Peyer's patch (tissue), 4 donors: Measurements from ENCODE around the gene MED10. TPM values are rescaled to one million over a fixed set of nuclear protein-coding genes. Genes with fewer than 3 reads are reported as not detected.

ENCODE experiments used
- DNase-seq, 3 donors: peaks; one replicate each; pipeline ENCODE4 v3.0.0-alpha.2; 2017 to 2019
- H3K27ac ChIP-seq, 4 donors: fragments of 200-600 bp; sonication (generic); one replicate each; pipeline ENCODE4 v1.5.1; 2016 to 2019
- H3K27me3 ChIP-seq, 2 donors: fragments of 200-600 bp; sonication (generic); one replicate each; pipeline ENCODE4 v1.5.1; 2019
- H3K36me3 ChIP-seq, 3 donors: fragments of 200-600 bp; sonication (generic); one replicate each; pipeline ENCODE4 v1.5.1; 2016 to 2019
- H3K4me1 ChIP-seq, 4 donors: fragments of 200-600 bp; sonication (generic); one replicate each; pipeline ENCODE4 v1.5.1; 2016 to 2019
- H3K4me3 ChIP-seq, 4 donors: fragments of 200-600 bp; sonication (generic); 1 replicate in 3 of 4; 2 replicates in 1 of 4; pipeline ENCODE4 v1.5.1; 2016 to 2019; ENCODE audit warnings: mild to moderate bottlenecking in 1 of 4
- H3K9me3 ChIP-seq, 4 donors: fragments of 200-600 bp; sonication (generic); one replicate each; pipeline ENCODE4 v1.5.1; 2016 to 2019; ENCODE audit warnings: mild to moderate bottlenecking in 1 of 4
- POLR2A ChIP-seq, 2 donors: fragments of 450-650 bp; IDR thresholded peaks; one replicate each; pipeline ENCODE4 v1.5.1; 2017; ENCODE audit warnings: antibody characterized with exemption in 2 of 2, mild to moderate bottlenecking in 2 of 2, moderate library complexity in 2 of 2
- total RNA-seq, 4 donors: library from RNA; depleted of rRNA; stranded (reverse); fragments of >200 nt; gene quantifications; one replicate each; pipeline ENCODE4 v1.1.0, GENCODE V29; 2016
- TF ChIP-seq, protein P1 (sequence below), 6 experiments: fragments of 450-650 bp in 4 of 6; fragments of 200-600 bp in 2 of 6; sonication (generic) in 1 of 6; IDR thresholded peaks; one replicate each; pipeline ENCODE4 v1.5.1; 2017 to 2019; ENCODE audit warnings: antibody characterized with exemption in 6 of 6, mild to moderate bottlenecking in 3 of 6, moderate library complexity in 1 of 6

MED10 gene
- total RNA-seq, 4 donors from 2014 or later: 20.8 to 42.9 (median 26.5) TPM

DNA sequence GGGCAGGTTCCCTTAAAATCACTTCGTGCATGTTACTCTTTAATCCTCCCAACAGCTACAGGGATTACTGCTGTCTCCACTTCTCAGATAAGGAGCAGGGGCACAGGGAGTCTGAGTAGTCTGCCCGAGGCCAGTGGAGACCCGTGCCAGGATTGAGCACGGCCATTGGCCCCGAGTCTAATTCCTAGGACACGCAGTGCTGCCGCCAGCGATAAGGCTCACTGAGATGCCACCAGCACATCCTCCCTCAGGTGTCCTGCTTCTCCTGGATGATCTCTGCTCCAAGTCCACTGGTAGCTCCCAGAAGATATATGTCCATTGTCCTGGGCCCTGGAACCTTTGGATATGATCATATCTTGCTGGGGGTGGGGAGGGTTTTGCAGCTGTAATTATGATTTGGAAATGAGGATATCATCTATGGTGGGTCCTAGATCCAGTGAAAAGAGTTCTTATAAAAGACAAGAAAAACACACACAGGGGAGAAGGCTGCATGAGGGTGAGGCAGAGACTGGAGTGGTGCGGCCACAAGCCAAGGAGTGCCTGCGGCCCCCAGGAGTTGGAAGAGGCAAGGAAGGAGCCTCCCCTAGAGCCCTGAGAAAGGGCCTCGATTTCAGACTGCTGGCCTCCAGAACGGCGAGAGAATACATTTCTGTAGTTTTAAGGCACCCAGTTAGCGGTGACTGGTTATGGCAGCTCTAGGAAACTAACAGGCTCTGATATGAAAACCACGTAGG lies 19.4 kb upstream of the MED10 start:
- TF ChIP-seq POLR2A (IDR thresholded peaks at IDR 0.05): no peak
- TF ChIP-seq, protein P1, sequence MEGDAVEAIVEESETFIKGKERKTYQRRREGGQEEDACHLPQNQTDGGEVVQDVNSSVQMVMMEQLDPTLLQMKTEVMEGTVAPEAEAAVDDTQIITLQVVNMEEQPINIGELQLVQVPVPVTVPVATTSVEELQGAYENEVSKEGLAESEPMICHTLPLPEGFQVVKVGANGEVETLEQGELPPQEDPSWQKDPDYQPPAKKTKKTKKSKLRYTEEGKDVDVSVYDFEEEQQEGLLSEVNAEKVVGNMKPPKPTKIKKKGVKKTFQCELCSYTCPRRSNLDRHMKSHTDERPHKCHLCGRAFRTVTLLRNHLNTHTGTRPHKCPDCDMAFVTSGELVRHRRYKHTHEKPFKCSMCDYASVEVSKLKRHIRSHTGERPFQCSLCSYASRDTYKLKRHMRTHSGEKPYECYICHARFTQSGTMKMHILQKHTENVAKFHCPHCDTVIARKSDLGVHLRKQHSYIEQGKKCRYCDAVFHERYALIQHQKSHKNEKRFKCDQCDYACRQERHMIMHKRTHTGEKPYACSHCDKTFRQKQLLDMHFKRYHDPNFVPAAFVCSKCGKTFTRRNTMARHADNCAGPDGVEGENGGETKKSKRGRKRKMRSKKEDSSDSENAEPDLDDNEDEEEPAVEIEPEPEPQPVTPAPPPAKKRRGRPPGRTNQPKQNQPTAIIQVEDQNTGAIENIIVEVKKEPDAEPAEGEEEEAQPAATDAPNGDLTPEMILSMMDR (IDR thresholded peaks at IDR 0.05): no peak
- no peaks in the 10 kb centered on the region for H3K4me1 ChIP-seq
- no peak overlapping the region for H3K27ac ChIP-seq
- H3K4me3 ChIP-seq: no peak overlapping the region
- no peaks in the 10 kb centered on the region for H3K9me3 ChIP-seq
- H3K27me3 ChIP-seq: no peaks in the 10 kb centered on the region
- H3K36me3 ChIP-seq: no peaks in the 10 kb centered on the region
- DNase-seq: no peak

DNA sequence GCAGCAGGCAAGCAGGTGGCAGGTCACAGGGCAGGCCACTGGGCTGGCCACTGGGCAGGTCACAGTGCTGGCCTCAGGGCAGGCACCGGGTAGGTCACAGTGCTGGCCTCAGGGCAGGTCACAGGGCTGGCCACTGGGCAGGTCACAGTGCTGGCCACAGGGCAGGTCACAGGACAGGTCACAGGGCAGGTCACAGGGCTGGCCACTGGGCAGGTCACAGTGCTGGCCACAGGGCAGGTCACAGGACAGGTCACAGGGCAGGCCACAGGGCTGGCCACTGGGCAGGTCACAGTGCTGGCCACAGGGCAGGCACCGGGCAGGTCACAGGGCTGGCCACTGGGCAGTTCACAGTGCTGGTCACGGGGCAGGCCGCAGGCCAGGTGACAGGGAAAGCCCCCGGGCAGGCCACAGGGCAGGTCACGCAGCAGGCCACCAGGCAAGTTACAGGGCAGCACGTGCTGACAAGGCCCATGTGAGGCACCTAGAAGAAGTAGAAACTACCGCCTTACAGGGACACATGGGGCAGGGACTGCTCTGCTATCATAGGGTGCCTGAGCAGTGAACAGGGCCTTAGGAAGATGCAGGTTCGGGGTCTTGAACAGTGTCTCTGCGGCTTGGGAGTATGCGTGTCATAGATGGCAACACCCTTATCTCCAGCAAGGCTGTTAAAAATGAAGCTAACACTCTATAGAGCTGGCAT lies 18.6 kb upstream of the MED10 start:
- Histone ChIP-seq H3K27me3 (no peaks in the 10 kb centered on the region), H3K36me3 (no peaks in the 10 kb centered on the region), H3K27ac (no peak overlapping the region), H3K9me3 (no peaks in the 10 kb centered on the region), H3K4me1 (no peaks in the 10 kb centered on the region), H3K4me3 (no peak overlapping the region)
- DNase-seq: no peak
- no peak for TF ChIP-seq POLR2A (IDR thresholded peaks at IDR 0.05)
- TF ChIP-seq, protein P1 (IDR thresholded peaks at IDR 0.05): no peak

GRCh38 chr5:6396043-6396442 lies 17.7 kb upstream of the MED10 start:
- TF ChIP-seq, protein P1 (IDR thresholded peaks at IDR 0.05): no peak
- TF ChIP-seq POLR2A (IDR thresholded peaks at IDR 0.05): no peak
- DNase-seq: no peak
- Histone ChIP-seq H3K4me3 (no peak overlapping the region), H3K27ac (no peak overlapping the region), H3K9me3 (no peaks in the 10 kb centered on the region), H3K27me3 (no peaks in the 10 kb centered on the region), H3K36me3 (no peaks in the 10 kb centered on the region), H3K4me1 (no peaks in the 10 kb centered on the region)

- no peak for DNase-seq
- H3K9me3 ChIP-seq: no peaks in the 10 kb centered on the region
- H3K27ac ChIP-seq: no peak overlapping the region
- no peak for TF ChIP-seq POLR2A (IDR thresholded peaks at IDR 0.05)
- TF ChIP-seq, protein P1 (IDR thresholded peaks at IDR 0.05): no peak
- no peak overlapping the region for H3K4me3 ChIP-seq
- no peaks in the 10 kb centered on the region for H3K36me3 ChIP-seq
- no peaks in the 10 kb centered on the region for H3K4me1 ChIP-seq
- no peaks in the 10 kb centered on the region for H3K27me3 ChIP-seq
These were observed 17.3 kb upstream of the MED10 start for GRCh38 chr5:6395621-6396020.

GRCh38 chr5:6395102-6395445 lies 16.7 kb upstream of the MED10 start:
- no peaks in the 10 kb centered on the region for H3K27me3 ChIP-seq
- no peak overlapping the region for H3K4me3 ChIP-seq
- no peak for DNase-seq
- no peak for TF ChIP-seq POLR2A (IDR thresholded peaks at IDR 0.05)
- TF ChIP-seq, protein P1 (IDR thresholded peaks at IDR 0.05): no peak
- H3K36me3 ChIP-seq: no peaks in the 10 kb centered on the region
- H3K27ac ChIP-seq: no peak overlapping the region
- H3K4me1 ChIP-seq: no peaks in the 10 kb centered on the region
- H3K9me3 ChIP-seq: no peaks in the 10 kb centered on the region
